Measurements from ENCODE around the gene TMCO2.

- TF ChIP-seq CTCF (IDR thresholded peaks at IDR 0.05 in 8 of 11, conservative IDR thresholded peaks at IDR 0.05 in 3 of 11) (no peak), POLR2A (IDR thresholded peaks at IDR 0.05) (no peak)
Observed at GRCh38 chr1:40240390-40240789, 7.3 kb upstream of the TMCO2 start.
